Hindlimb muscle (tissue), 1 donor: ENCODE data around the gene GPR62. TPM values are rescaled to one million over a fixed set of nuclear protein-coding genes. Genes with fewer than 3 reads are reported as not detected.
"Not testable (repeated sequence)": the region's sequence is repeated elsewhere in the genome, so short reads cannot be mapped to it uniquely, and the experiment has no call there.

ENCODE experiments used
- DNase-seq: peaks from one replicate; pipeline ENCODE4 v3.0.0-alpha.2; 2013
- polyA plus RNA-seq: library from polyadenylated mRNA; unstranded; fragments of 120-200 nt; gene quantifications from one replicate; pipeline ENCODE4 v1.2.1, GENCODE V29; 2013; ENCODE audit not compliant: insufficient read length

Gene GPR62
- polyA plus RNA-seq, 1 donor = 0.67 TPM

GRCh38 chr3:51971350-51971749, 16.2 kb downstream of the GPR62 start:
- no peak for DNase-seq

DNA sequence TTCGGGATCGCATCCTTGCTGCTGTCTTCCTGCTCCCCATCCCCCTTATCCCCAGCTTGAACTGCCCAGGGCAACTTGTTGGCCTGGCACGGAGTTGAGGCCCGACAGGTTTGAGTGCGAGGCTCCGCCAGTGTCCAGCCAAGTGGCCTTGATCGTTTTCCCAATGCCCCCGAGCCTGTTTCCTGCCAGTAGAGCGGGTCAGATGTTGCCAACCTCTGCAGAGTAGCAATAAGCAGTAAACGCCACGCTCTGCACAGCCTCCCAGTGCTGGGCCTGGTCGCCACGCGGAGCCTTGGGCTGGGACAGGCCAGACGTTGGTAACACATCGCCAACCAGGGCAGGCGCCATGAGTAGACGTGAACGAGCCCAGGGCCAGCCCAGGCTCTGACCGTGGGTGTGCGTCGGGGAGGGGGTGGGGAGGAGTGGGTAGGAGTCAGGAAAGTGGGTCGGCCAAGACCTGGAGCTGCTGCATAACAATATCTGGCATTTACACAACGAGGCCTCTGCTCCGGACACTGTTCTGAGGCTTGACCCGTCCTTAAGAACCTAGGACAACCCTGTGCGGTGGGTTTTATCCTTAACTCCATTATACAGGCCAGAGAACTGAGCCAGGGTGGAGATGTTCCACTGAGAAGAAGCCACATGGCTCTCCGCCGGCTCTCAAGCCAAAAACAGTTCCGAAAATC, 19.2 kb downstream of the GPR62 start:
- DNase-seq = no peak

DNA sequence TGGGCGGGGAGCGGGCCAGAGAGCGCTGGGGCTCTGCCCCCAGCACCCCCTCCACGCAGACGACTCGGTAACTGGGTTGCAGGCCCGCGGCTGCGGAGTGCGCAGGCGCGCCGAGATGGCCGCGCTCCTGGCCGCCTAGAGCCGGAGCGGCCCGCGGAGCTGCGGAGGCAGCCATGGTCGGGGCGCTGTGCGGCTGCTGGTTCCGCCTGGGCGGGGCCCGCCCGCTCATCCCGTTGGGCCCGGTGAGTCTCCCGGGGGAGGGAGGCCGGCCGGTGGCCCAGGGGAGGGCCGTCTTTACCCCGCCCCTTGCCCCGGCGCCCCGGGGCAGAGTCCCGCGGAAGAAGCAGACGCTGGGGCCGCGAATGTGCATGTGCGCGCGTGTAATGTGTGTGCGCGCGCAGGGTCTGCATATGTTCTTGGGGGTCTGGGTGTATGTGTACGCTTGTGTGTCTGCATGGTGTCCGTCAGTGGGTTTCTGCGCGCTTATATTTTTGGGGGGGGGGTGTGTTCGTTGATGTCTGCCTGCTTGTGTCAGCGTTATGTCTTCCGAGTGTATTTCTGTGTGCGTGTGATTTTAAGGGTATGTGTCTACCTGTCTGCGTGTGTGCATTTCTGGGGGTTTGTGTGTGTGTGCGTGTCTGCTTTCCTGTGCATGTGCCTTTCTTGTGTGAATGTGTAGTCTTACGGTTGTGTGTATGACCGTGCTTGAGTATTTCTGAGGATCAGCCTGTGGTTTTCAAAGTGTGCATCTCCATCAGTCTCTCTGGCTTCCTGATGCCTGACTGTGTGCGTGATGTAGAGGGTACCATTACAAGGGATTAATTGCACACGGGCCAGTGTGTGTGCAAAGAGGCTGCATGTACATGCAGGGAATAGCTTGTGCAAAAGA, 20.0 kb downstream of the GPR62 start, which contains the start of gene ABHD14A:
ABHD14A (plus strand) TSS at position 102 of the 889 bp plus-strand sequence; CDS start at position 174, 72 bp downstream.
- DNase-seq = peak; percentile 85

GRCh38 chr3:51975852-51976549, 20.8 kb downstream of the GPR62 start:
- DNase-seq = peak; percentile 69

GRCh38 chr3:51977446-51978142, 22.4 kb downstream of the GPR62 start:
- DNase-seq = no peak

GRCh38 chr3:51978143-51978502, 22.9 kb downstream of the GPR62 start:
- DNase-seq = no peak

GRCh38 chr3:51980253-51980652, 25.1 kb downstream of the GPR62 start:
- no peak for DNase-seq

DNA sequence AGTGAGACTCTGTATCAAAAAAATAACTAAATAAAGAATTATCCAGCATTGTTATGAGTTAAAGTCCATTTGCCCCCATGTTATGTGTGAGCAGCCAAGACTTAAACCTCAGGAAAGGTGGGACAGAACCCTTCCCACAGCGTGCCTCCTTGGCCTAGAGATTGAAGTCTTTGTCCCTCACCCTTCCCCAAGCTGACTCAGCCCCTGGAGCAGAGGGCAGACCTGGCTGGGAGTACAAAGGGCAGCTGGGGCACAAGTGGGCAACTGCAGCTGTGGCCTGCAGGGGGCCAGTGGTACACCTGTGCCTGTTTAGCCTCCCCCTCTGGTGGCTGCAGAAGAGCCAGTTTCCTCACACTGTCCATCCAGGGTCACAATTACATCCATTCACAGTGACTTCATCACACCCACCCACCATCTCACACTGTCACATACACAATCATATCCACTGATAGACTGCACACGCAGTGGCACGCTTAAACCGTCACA, 27.2 kb downstream of the GPR62 start:
- no peak for DNase-seq

DNA sequence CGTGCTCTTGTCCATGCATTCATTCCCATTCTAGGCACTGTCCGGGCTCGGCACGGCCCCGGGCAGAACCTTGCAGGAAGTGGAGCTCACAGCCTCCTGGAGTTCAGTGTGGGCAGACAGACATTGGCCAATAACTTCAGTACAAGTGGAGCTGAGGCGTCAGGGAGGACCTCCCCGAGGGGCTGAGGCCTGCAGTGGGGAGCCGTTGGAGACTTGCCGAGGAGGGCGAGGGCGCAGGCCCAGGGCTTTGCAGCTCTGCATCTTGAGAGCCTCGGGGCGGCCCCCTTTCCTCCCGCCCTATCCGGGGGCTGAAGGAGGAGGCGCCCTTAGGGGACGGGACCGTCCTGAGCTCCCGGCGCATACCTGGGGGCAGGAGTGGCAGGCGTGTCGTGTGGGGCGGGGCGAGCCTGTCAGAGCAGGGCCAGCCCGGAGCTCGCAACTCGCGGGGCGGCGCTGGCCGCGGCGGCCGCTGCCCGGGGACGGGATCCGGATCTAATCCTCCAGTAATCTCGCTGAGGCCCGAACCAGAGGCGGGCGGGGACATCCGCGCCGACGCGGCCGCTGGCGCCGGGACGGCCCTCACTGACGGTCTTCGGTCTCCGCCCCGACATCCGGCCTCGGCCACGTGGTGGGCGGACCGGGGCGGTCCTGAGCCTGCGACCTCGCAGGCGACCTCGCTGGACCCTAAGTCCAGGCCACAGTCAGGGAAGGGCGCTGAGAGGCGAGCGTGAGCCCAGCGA, 27.8 kb downstream of the GPR62 start, which contains the start of gene ACY1:
ACY1 (plus strand) TSS at position 698 of the 740 bp plus-strand sequence. CDS start 530 bp downstream, outside the sequence.
- DNase-seq = peak; percentile 94

DNA sequence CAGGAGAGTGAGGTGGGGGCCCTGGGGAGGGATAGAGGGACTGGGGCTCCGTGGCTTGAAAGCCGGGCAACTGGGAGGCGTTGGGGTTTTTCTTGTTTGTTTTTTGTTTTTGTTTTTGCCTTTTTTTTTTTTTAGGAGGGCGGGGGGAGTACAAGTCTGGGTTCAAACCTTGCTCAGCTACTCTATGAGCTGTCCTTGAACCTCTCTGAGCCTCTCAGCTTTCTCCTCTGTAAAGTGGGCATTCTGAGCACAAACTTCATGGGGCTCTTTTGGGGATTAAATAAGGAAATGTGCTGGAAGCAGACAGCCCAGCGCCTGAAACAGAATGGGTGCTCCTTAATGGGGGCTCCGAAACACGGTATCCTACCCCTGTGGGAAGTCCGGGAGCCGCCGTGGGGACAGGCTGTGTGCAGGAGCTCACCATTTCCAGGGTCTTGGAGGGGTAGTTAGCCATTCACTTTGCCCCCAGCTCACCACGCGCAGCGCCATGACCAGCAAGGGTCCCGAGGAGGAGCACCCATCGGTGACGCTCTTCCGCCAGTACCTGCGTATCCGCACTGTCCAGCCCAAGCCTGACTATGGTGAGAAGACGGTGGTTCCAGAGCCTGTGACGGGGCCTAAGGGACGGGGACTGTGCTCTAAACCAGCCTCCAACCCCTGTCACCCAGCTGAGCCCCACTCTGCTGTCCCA, 28.5 kb downstream of the GPR62 start:
- DNase-seq = no peak

DNA sequence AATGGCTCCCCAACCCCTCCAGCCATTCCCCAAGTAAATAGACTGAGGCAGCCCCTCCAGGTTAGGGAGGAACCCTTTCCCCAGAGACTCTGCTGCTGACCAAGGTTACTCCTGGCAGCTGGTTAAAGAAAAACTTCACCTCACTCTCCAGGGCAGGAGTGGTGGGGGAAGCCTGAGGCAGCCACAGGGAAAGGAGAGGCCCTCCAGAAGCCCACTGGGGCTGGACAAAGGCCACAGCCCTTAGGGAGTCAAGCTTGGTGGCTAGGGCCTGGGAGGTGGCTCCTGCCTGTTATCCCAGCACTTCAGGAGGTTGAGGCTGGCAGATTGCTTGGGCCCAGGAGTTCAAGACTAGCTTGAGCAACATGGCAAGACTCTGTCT, 29.1 kb downstream of the GPR62 start:
- no peak for DNase-seq

GRCh38 chr3:51985063-51985462, 29.9 kb downstream of the GPR62 start:
- DNase-seq = no peak

- DNase-seq = no peak
Measured at GRCh38 chr3:51986010-51986947, 31.1 kb downstream of the GPR62 start.

- no peak for DNase-seq
Measured at GRCh38 chr3:51987568-51987967, 32.4 kb downstream of the GPR62 start.

- DNase-seq = no peak
Measured at GRCh38 chr3:51988286-51989146, 33.3 kb downstream of the GPR62 start.

DNA sequence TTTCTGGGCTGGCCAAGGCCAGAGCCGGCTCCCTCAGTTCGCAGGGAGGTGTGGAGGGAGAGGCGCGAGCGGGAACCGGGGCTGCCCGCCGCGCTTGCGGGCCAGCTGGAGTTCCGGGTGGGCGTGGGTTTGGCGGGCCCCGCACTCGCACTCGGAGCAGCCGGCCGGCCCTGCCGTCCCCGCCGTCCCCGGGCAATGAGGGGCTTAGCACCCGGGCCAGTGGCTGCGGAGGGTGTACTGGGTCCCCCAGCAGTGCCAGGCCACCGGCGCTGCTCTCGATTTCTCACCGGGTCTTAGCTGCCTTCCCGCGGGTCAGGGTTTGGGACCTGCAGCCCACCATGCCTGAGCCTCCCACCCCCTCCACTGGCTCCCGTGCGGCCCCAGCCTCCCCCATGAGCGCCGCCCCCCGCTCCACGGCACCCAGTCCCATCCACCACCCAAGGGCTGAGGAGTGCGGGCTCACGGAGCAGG, 35.4 kb downstream of the GPR62 start:
- not testable (repeated sequence) for DNase-seq

GRCh38 chr3:51992017-51992682, 37.0 kb downstream of the GPR62 start:
- DNase-seq = no peak

GRCh38 chr3:51993657-51994056, 38.5 kb downstream of the GPR62 start:
- not testable (repeated sequence) for DNase-seq
